ENCODE measurements around the gene RAI1.
"Not testable (repeated sequence)": the region's sequence is repeated elsewhere in the genome, so short reads cannot be mapped to it uniquely, and the experiment has no call there.

Gene RAI1

DNA sequence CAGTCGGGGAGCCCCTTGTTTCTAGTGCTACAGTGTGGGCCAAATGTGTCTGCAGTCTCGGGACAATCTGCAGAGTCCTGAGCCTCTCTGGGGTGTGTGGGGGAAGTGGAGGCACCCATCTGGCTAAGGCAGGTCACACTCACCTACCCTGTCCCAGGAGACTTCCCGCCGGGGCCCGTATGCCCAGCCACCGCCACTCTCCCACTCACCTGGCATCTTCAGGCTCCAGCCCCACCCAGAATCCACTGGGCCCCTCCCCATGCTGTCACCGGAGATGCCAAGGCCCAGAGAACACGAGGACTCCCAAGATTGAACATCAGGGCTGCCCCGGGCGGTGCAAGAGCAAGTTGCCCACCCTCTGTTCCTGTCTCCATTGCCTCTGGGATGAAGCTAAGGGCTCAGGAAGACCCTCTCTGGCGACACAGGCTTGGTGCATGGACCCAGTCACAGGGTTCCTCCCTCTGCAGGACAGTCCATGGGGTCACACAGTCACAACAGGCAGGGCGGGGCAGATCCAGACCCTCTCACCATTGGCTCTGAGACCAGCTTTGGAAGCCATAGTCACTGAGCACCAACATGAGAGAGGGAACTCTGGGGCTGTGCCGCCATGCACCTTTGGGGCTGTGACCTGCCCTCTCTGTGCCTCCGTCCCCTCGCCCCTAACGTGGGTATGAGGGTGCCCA lies 117.5 kb downstream of the RAI1 start:
- no peak for DNase-seq (ENCODE audit: low read depth)

DNA sequence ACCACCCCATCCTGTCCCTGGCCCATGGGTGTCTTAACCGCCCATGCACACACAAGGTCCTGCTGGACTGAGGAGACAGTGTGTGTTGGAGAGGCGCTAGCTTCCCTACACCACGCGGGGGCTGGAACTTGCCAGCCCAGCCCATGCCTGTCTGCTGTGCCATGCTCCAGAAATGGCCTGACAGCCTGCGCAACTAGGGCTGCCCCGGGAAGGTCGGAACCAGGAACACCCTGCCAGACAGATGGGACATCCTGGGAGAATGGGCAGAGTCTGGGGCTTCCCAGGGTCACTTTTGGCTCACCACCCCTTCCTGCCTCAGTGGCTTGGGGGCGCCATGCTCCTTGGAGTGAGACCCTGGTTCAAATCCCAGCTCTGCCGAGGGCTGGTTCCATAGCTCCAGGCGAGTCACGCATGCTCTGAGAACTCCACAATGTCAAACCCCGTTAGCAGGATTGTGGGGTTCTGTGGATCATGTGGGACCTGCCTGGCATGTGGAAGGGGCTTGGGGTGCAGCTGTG lies 119.3 kb downstream of the RAI1 start:
- DNase-seq (ENCODE audit: low read depth): no peak

DNA sequence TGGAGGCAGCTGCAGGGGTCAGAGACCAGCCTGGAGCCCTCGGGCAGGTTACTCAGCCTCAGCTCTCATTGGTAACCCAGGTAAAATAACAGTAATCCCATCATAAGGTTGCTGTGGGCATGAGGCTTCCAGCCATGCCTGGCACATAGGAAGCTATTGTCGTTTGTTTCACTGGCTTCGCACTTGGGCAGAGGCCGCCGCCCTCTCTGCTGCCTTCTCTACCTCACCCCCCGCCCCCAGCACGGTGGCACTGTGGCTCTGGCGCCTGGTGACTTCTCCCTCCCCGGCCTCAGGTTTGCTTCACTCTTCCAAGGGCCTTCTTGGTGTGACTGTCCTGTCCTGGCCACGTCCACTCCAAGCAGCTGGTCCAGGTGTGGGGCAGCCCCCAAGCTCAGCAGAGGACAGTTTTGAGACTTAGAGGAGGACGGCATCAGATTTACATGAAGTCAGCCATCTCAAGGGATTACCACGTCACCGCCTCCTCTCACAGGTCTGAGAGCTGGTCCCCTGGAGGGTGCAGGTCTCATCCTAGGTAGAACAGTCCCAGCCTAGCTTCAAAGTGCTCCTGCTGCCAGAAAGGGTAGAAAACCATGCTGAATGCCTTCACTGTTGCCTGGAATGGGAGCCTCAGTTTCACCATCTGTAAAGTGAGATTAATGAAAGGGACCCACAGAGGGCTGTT lies 120.7 kb downstream of the RAI1 start:
- DNase-seq (ENCODE audit: low read depth): no peak

DNA sequence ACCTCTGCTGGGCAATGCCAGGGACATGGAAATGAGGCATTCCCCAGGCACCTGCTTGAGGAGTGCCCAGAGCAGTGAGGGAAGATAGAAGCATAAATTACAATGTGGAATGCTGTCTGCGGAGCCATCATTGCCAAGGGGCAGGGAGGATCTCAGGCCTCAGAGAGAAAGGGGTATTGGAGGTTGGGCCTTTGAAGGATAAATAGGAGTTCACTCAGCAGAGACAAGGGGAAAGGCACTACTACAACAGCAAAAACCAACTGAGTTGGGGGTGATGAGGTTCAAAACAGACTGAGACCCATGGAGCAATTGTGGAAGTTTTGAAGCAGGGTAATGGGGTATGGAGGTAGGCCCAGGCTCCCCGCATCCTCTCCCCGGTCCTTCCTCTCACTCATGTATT lies 122.7 kb downstream of the RAI1 start:
- DNase-seq (ENCODE audit: low read depth): no peak

DNA sequence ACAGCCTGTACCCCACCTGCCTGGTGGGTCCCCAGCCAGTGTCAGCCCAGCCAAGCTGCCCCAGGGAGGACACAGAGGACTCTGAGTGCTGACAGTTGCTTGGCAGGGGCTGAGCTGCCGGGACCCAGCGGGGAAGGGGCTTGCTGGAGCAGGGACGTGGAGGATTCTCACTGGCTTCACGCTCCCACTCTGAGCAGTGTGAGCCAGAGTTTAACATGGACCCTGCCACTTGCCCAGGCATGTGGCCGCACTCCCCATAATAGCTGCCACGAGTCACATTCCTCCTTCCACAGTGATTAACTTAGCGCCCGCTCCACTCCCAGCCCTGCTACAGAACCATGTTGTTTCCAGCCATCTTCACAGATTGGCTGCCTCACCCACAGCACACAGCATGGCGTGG lies 124.3 kb downstream of the RAI1 start:
- DNase-seq (ENCODE audit: low read depth): no peak

DNA sequence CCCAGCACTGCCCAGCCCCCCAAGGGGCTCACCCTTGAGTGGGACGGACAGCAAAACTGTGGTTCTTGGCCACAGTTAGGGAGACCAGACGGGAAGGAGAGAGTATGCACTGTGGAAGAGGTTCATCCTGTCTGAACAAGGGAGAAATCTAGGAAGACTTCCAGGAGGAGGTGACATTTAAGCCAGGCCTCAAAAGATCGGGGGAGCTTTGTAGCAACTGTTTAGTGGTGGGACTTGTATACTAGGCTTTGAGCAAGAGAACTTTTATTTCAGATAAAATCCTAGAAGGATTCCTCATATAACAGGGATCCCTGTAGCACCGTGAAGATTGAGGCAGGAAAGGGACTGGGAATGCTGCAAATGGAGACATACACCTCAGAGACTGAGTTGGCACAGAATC lies 124.8 kb downstream of the RAI1 start:
- DNase-seq (ENCODE audit: low read depth): no peak

DNA sequence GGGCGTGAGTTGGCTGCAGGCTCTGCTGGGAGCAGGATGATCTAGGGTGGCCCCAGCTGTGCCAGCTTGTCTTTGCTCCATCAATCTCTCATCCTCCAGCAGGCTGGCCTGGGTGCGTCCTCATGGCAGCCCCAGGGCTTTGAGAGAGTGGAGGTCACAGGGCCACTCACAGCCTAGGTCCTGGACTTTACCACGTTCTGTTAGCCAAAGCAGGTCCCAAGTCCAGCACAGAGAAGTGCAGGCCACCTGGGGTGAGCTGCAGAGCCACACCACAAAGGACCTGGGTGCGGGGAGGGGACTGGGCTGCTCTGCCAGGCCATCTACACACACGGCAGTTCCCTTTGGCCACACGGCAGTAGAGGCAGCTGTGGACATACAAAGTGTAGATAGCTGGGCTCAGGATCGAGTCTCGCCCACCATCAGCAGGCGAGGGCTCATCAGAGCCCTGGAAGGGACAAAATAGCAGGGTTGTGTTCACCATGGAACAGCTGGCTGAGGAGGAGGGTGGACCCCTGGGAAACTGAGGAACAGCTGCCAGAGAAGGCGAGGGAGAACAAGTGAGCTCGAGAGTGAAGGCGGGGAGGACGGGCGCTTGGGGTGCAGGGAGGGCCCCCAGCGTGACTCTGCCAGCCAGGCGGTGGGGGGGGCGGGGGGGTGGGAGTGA lies 125.5 kb downstream of the RAI1 start:
- no peak for DNase-seq (ENCODE audit: low read depth)

DNA sequence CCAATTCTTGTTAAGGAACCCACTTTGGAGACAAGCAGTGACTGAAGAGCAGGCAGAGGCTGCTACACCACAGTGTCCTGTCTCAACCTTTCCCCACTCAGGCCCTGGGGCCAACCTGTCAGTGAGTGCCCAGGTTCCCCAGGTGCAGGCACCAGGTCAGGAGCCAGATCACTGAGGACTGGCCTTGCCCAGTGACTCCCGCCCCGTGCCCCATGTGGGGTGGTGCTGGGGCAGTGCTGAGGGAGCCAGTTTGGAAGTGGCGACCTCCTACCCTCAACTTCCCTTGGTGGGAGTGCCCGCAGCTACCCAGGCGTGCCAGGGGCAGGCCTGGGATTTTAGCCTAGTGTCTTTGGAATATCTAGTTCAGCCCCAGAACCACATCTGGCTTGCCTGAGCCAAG lies 126.2 kb downstream of the RAI1 start:
- DNase-seq (ENCODE audit: low read depth): no peak

DNA sequence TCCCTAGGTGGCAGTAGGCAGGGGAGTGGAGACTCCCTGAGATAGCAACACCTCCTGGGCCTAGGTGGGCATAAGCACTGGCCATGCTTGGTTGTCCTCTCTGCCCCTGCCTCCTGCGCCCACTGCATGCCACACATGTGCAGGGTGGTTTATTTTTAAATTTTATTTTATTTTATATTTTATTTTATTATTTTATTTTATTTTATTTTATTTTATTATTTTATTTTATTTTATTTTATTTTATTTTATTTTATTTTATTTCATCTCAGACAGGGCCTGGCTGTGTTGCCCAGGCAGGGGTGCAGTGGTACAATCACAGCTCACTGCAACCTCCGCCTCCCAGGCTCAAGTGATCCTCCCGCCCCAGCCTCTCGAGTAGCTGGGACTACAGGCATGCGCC lies 126.9 kb downstream of the RAI1 start:
- not testable (repeated sequence) for DNase-seq (ENCODE audit: low read depth)

DNA sequence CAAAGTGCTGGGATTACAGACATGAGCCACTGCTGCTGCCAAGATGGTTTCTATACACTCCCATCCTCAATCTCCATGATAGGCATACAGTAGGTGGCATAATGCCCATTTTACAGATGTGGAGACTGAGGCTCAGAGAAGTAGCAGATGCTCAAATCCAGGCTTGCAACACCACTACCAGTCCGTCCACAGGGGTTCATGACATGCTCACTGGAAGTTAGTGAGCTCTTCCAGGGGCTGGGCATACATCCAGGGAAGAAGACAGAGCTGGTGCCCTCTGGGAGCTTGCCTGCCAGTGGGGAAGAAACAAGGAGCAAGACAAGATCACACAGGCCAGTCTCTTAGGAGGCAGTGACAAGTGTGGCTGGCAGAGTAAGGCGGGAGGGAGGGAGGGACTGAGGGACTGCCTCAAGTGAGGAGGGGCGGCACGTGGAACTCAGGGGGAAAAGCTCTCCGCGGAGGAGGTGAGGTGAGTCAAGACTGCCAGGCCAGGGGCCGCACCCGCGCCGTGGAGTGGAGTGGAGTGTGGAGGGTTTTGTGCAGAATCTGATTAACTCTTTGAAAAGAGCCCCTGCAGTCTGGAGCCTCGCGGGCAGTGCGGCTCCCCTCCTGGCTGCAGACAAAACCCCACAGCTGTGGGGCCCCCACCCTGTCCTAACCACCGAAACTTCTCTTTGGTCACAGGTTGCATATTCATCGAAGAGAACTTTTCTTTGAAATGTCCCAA lies 127.6 kb downstream of the RAI1 start:
- no peak for DNase-seq (ENCODE audit: low read depth)

DNA sequence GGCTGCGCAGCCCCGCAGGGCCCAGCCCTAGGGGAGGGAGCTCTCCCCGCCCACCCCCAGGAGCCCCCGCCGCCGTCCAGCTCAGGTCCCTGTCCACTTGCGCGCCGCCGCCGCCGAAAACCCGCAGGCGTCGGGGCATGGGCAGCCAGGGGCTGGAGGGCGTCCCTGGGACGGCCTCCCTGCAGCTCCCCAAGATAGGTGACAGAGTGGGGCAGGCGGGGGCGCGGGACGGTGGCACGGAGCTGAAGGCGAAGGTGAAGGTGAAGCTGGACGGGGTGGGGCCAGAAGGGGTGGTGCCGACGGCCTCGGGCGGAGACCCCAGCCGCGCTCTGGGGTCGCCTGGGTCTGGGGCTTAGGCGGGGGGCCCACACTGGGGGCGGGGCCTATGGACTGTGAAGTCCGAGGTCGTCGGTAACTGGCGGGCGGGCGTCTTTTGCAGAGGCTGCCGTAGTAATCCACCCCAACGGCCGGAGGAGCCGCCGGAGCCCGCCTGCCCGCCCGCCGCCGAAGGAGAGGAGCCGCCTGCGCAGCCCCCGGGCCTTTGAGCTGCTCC lies 128.3 kb downstream of the RAI1 start:
- no peak for DNase-seq (ENCODE audit: low read depth)

DNA sequence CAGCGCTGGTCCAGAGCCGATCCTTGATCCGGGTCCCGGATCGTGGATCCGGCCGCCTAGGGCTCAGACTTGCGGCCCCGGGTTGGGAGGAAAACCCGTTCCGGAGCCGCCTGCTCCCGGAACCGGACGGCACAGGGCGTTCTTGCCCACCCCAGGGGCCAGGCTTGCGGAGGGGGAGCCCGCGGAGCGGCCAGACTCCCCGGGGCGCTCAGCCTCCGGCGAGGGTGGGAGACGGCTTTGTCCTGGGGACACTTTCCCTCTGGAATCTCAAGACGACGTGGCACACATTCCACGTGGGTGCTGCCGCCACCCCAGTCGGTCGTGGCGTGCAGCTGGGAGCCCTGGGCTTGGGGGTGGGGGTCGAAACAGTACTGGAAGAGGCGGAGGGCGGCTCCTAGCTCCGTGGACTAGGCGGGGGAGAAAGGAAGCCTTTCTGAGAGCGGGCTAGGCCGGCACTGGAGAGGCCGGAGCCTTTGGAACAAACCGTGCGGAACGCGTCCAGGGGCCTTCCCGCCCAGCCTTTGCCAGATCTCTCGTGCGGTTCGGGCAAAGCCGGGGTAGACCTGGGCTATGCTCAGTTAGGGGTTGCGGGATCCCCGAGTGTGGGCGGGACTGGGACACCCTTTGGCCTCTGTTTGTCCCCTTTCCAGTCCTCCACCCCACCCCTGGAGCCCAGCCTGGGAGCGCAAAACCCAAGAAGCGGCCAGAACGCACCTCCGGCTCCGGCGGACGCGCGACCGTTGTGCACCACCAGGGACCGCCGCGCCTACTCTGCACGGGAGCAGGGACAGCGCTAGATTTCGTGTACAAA lies 129.0 kb downstream of the RAI1 start:
- DNase-seq (ENCODE audit: low read depth): no peak

DNA sequence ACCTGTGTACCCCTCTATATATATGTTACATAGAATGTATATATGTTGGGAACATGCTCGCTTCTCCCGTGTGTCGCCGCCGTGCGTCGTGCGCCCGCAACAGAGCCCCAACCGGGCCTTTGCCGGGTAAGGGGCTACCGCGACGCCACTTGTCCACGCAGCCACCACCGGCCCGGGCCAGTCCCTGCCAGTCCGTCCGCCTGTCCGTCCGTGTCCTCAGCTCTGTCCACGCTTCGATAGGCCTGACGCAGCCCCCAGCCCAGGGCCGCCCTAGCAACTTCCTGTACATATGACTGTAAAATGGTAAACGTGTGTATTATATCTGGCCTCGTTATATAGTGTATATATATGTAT lies 129.6 kb downstream of the RAI1 start:
- DNase-seq (ENCODE audit: low read depth): no peak

DNA sequence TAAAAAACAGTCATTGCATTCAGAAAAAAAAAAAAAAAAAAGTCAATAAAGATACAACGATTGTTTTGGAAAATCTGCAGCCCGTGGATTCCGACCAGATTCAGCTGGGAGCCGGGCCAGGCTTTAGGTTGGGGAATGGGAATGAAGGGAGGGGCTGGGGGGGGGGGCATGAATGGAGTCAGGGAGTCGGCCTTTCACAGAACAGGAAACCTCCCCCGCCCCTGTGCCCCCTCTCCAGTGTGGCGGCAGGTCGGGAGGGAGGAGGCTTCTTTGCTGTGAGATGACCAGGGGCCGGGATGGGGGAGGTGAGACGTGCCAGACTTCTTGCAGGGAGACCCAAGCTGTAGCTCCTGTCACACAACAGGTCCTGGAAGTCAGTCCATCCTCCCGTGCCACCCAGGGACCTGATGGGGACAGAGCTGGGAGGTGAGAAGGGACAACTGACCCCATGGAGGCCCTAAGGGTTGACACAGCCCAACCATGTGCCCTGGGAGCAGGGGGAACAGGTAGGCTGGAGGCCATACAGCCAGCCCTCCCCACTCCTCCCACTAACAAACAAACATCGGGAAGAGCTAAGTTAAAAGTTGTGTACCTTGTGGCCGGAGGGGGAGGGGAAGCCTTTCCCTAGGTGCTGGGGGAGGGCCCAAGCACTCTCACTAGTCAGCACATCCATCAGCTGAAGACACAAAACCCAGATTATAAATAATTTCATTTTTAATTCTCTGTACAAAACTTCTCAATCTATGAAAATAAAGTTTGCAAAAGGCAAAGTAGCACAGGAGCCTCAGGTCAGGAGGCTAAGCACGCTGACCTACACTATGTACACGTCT lies 130.3 kb downstream of the RAI1 start:
- no peak for DNase-seq (ENCODE audit: low read depth)

DNA sequence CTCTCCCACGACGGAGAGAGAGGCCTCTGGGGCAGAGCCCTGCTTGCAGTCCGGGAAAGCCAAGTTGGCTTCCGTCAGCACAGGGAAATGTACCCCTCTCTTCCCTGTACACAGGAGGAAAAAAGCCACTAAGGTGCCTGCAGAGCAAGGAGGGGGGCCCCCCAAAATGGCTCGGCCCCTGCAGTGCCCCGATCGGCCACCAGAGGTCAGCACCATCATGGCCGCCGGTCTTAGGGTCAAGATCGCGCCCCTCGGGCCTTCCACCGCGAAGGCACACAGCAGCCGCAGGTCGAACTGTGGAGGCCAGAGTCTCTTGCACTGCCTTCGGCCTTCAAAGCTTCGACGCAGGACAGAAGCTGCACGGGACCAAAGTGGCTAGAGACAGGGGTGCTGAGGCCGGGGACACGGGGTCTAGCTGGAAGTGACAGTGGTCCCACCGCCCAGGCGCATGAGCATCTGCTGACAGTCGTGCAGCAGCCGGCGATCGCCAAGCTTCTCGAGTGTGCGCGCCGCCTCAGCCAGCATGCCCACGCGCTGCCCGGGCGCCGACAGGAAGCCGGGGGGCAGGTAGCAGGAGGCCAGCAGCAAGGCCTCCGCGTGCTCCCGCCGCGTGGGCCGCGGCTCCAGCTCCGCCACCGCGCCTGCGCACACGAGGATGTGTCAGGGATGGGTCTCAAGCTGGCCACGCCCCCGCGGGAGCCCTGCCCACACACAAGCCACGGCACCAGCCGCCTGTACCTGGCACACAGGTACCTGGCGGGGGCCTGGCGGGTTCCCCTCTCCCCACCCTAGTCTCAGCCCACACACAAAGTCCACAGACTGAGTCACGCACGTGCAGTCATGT lies 131.2 kb downstream of the RAI1 start:
- peak; percentile 50 for DNase-seq (ENCODE audit: low read depth)

DNA sequence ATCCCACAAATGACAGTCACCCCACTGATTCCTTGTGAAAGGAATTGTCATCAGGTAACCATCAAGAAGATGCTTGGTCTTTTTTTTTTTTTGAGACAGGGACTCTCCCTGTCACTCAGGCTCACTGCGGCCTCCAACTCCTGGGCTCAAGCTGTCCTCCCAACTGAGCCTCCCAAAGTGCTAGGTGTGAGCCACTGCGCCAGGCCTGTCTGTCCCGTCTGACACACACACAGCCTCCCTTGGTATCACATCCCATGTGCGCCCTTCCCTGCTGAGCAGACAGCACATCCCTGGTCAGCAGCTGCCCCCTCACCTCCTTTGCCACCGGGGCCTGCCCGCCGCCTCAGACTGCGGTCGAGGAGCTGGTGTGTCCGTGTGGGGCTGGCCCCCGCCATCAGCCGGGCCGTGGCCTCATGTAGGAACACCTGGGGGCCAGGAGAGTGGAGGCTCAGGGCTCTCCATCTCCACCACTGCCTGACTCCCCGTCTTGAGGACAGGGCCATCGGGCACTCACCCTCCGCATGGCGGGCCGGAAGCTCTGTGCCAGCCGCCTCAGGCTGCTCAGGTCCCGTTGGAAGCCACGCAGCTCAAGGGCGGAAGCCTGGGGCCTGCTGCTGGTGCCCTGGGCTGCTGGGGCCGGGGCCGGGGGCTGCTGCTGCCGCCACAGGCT lies 131.9 kb downstream of the RAI1 start:
- DNase-seq (ENCODE audit: low read depth): no peak

DNA sequence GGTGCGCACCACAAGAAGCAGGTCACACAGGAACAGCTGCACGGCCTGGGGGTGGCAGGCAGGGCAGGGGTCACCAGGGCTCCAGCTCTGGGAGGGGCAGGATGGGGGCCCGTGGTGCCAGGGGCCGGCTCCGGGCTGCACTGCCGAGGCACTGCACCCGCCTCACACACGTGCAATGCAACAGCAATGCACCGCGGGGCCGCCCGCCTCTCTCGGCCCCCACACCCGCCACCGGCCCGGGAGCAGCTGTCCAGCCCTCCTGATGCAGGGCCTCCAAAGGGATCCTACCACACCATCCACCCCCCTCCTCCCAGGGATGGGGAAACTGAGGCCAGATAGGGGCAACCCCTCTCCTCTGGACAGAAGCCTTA lies 132.5 kb downstream of the RAI1 start:
- no peak for DNase-seq (ENCODE audit: low read depth)

DNA sequence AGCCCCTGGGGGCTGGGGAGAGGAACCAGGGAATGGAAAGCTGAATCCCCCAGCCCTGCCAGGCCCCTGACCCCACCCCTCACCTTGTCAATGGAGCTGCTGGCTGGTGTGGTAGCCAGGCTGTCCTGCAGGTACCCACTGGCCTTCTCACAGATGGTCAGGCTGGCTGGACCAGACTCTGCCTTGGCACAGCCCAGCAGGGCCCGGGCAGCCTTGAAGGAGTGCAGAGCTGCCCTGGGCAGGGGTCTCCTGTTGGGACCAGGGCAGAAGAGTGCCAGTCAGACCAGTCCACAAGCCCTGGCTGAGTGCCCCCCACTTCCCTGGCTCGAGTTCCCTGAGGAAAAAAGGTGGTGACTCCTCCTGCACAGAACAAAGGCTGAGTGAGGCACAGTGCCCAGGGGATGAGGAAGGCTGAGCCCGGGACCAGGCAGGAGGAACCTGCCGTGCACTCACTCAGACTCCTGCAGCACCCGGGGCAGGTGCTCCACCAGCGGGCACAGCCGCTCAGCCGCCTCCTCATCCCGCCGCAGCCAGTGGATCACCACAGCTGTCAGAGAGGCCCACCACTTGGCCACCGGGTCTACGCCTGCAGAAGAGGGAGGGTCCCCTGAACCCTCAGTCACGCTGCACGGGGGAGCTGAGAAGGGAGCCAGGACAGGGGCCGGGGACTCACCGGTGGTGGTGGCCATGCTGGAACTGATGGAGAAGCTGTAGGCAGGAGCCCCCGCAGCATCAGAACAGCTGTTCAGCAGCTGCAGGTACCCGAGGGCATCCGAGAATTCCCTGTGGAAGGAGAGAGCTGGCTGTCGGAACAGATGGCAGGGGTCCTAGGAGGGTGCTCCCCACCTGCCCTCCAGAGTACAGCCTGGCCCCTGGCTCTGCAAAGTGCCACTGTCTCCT lies 133.2 kb downstream of the RAI1 start:
- no peak for DNase-seq (ENCODE audit: low read depth)

All from activated T-cell treated with anti-CD3 and anti-CD28 coated beads for 24 hours (primary cell).